Naive thymus-derived CD8-positive, alpha-beta T cell (primary cell): Measurements from ENCODE around the gene IL2RA. TPM values are rescaled to one million over a fixed set of nuclear protein-coding genes. Genes with fewer than 3 reads are reported as not detected.
"Not testable (repeated sequence)": the region's sequence is repeated elsewhere in the genome, so short reads cannot be mapped to it uniquely, and the experiment has no call there.

Experiments
- ATAC-seq, 2 donors: fragments of 150-1000 bp; cut with Tn5 transposase in 1 of 2; sonication (Bioruptor Pico), chemical (Tn5 transposase) in 1 of 2; 1 replicate in 1 of 2; 2 replicates in 1 of 2; pipeline ENCODE4 v1.10.0; 2021; ENCODE audit warnings: mild to moderate bottlenecking in 2 of 2, moderate library complexity in 2 of 2
- POLR2A ChIA-PET: fragments of 350-600 bp; sonication (Branson Sonifier 250); formaldehyde crosslinking; loops from one replicate; lab custom pipeline; 2021; ENCODE audit warnings: antibody characterized with exemption; lab: Charles Lee
- DNase-seq, 10 donors: peaks; one replicate each; pipeline versions ENCODE4 v3.0.0 to v3.0.0-alpha.2; 2020 to 2022
- H3K27ac Mint-ChIP-seq, 10 donors: one replicate each; pipeline ENCODE4 v1.8.0; 2020 to 2022; ENCODE audit warnings: mild to moderate bottlenecking in 10 of 10, mixed read lengths in 10 of 10, moderate library complexity in 4 of 10, inconsistent platforms in 1 of 10
- H3K27me3 Mint-ChIP-seq, 5 donors: one replicate each; pipeline ENCODE4 v1.8.0; 2021 to 2022; ENCODE audit warnings: mixed read lengths in 5 of 5
- H3K36me3 Mint-ChIP-seq, 3 donors: one replicate each; pipeline ENCODE4 v1.8.0; 2020 to 2022; ENCODE audit warnings: mixed read lengths in 3 of 3, mild to moderate bottlenecking in 2 of 3, inconsistent platforms in 1 of 3
- H3K4me1 Mint-ChIP-seq, 4 donors: one replicate each; pipeline ENCODE4 v1.8.0; 2021 to 2022; ENCODE audit warnings: mixed read lengths in 4 of 4
- H3K4me3 Mint-ChIP-seq, 10 donors: one replicate each; pipeline ENCODE4 v1.8.0; 2020 to 2022; ENCODE audit warnings: mild to moderate bottlenecking in 10 of 10, mixed read lengths in 10 of 10, moderate library complexity in 6 of 10, inconsistent platforms in 1 of 10
- H3K9me3 Mint-ChIP-seq, 9 donors: one replicate each; pipeline ENCODE4 v1.8.0; 2020 to 2022; ENCODE audit warnings: mixed read lengths in 9 of 9, mild to moderate bottlenecking in 3 of 9, inconsistent platforms in 1 of 9, moderate library complexity in 1 of 9
- polyA plus RNA-seq, 3 donors: library from polyadenylated mRNA; unstranded; fragments of 300-500 nt; fragmentation: Illumina TruSeq; gene quantifications; one replicate each; pipeline ENCODE4 v1.2.3, GENCODE V29; 2021
- total RNA-seq, 8 experiments: library from RNA in 2 of 8; stranded (reverse) in 2 of 8; gene quantifications; one replicate each; pipeline ENCODE4 v1.2.3 and lab custom pipeline; 2021 to 2026

Gene IL2RA
- total and polyA plus RNA-seq, 5 experiments from 2014 or later: 0.07 to 1.4 (median 0.25) TPM

DNA sequence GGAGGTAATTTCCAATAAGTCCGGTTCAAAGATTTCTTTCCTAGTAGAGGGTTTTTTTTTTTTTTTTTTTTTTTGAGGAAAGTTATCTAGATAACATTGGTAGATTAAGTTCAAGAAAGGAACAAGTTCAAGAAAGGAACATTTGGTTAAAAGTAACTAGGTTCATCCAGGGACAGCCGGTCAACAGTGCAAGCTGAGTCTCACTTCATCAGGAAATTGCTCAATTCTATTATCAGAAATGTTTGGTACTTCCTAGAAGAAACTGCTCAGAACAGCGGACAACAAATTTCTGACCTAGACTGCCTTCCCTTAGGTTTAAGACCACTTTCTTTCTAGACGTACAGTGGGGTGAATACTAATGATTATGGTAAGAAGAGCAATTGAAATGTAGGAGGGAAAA lies 3.7 kb upstream of the IL2RA start:
- ATAC-seq (no peak), DNase-seq (no peak)
- peak overlapping the region in 1 of 10 donors; percentile 4 for H3K27ac Mint-ChIP-seq
- H3K36me3 Mint-ChIP-seq: no peaks in the 10 kb centered on the region
- peaks cover 34 to 83% (median 68%) of the 10 kb centered on the region in 4 donors for H3K4me1 Mint-ChIP-seq
- no peaks in the 10 kb centered on the region for H3K27me3 Mint-ChIP-seq
- peak overlapping the region in 2 of 10 donors; percentile 5 to 20 for H3K4me3 Mint-ChIP-seq
- POLR2A ChIA-PET: interaction anchor here (0.6 to 5.5 kb wide), 2 partner anchors 11 to 16 kb away, joined by 3 to 77 read pairs; no protein-coding TSS in a partner anchor
- H3K9me3 Mint-ChIP-seq: no peaks in the 10 kb centered on the region

DNA sequence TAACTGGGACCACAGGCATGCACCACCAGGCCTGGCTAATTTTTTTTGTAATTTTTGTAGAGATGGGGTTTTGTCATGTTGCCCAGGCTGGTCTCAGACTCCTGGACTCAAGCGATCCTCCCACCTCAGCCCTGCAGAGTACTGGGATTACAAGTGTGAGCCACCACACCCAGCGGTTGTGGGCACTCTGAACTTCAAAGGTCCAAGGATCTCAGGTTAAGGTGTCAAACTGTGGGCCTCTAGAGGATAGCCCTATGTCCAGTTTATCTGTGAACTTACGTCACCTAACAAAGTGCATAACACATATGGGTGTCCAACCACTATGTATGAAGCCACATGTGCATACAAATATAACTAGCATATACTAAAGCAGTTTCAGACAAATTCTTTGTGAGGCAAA lies 3.2 kb upstream of the IL2RA start:
- no peak for ATAC-seq
- no peak overlapping the region for H3K4me3 Mint-ChIP-seq
- peaks cover 30 to 81% (median 65%) of the 10 kb centered on the region in 4 donors for H3K4me1 Mint-ChIP-seq
- peak overlapping the region in 2 of 10 donors; percentile 4 to 19 for H3K27ac Mint-ChIP-seq
- no peaks in the 10 kb centered on the region for H3K9me3 Mint-ChIP-seq
- DNase-seq: no peak
- no peaks in the 10 kb centered on the region for H3K36me3 Mint-ChIP-seq
- H3K27me3 Mint-ChIP-seq: no peaks in the 10 kb centered on the region
- POLR2A ChIA-PET: interaction anchor here (0.6 to 5.5 kb wide), 2 partner anchors 11 to 16 kb away, joined by 3 to 77 read pairs; no protein-coding TSS in a partner anchor

DNA sequence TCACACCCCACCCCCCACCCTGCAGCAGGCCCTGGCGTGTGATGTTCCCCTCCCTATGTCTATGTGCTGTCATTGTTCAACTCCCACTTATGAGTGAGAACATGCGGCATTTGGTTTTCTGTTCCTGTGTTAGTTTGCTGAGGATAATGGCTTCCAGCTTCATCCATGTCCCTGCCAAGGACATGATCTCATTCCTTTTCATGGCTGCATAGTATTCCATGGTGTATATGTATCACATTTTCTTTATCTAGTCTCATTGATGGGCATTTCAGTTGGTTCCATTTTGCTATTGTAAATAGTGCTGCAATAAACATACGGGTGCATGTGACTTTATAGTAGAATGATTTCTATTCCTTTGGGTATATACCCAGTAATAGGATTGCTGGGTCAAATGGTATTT lies 2.6 kb upstream of the IL2RA start:
- H3K4me3 Mint-ChIP-seq, H3K9me3 Mint-ChIP-seq, POLR2A ChIA-PET, DNase-seq, ATAC-seq, H3K36me3 Mint-ChIP-seq, H3K27me3 Mint-ChIP-seq: not testable (repeated sequence)
- peak overlapping the region in 2 of 10 donors; percentile 19 to 59 for H3K27ac Mint-ChIP-seq
- H3K4me1 Mint-ChIP-seq: peaks cover 24 to 78% (median 61%) of the 10 kb centered on the region in 4 donors

DNA sequence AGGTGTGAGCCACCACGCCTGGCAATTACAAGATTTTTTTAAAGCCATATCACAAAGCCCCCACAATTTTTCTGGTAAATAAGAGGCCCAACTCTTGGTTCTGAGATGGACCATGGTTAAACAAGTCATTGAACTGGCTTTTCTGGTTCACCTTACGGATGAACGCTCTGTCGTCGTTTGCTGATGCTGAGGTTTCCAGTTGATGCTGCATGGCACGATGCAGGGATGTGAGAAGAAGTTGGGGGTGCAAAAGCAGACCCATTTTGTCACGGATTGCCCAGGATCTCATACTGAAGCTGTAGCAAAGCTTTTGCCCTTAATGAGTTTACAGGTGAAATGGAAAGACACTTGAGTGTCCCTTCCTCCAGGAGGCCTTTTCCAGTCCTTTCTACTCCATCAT lies 2.0 kb upstream of the IL2RA start:
- DNase-seq (no peak), ATAC-seq (no peak)
- Mint-ChIP-seq H3K27ac (peak overlapping the region in 1 of 10 donors; percentile 59), H3K4me3 (no peak overlapping the region), H3K4me1 (peaks cover 22 to 73% (median 57%) of the 10 kb centered on the region in 4 donors), H3K27me3 (no peaks in the 10 kb centered on the region), H3K9me3 (no peaks in the 10 kb centered on the region), H3K36me3 (no peaks in the 10 kb centered on the region)
- POLR2A ChIA-PET: interaction anchor here (1.2 to 2.4 kb wide), 2 partner anchors 13 to 17 kb away, joined by 4 to 19 read pairs; no protein-coding TSS in a partner anchor

DNA sequence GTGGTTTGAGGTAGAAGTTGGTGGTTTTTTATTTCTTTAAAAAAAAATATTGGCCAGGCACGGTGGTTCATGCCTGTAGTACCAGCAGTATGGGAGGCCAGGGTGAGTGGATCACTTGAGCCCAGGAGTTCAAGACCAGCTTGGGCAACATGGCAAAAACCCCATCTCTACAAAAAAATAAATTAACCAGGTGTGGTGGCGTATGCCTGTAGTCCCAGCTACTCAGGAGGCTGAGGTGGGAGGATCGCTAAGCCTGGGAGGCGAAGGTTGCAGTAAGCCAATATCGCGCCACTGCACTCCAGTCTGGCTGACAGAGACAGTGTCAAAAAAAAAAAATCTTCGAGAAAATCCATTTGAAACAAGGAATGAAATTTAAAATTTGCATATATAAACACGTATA lies 1.1 kb downstream of the IL2RA start:
- DNase-seq (no peak), ATAC-seq (no peak)
- Mint-ChIP-seq H3K36me3 (no peaks in the 10 kb centered on the region), H3K27me3 (no peaks in the 10 kb centered on the region), H3K27ac (no peak overlapping the region), H3K4me3 (peak overlapping the region in 4 of 10 donors; percentile 6 to 83 (median 58)), H3K9me3 (no peaks in the 10 kb centered on the region), H3K4me1 (peaks cover 13 to 66% (median 31%) of the 10 kb centered on the region in 4 donors)
- POLR2A ChIA-PET: interaction anchor here (0.7 to 1.1 kb wide), 2 partner anchors 8 to 47 kb away, joined by 3 read pairs; no protein-coding TSS in a partner anchor

DNA sequence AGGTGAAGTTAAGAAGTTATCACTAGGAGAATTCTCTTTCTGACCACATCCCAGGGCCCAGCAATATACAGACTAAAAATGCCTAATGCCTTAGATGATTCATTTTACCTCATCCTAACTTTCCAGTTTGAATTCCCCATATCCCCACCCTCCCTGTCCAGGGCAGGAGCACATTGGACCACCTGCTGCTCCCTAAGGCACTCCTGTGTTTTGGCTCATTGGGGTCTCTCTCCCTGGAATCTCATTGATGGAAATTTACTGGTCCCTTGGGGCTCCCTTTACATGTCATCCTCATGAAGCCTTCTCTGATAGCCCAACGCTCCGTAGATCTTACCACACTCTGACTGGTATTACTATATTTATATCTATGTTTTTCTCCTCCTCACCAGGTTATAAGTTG lies 2.7 kb downstream of the IL2RA start:
- DNase-seq: no peak
- peak overlapping the region in 2 of 10 donors; percentile 18 to 19 for H3K27ac Mint-ChIP-seq
- H3K27me3 Mint-ChIP-seq: no peaks in the 10 kb centered on the region
- peaks cover 14 to 59% (median 29%) of the 10 kb centered on the region in 4 donors for H3K4me1 Mint-ChIP-seq
- no peak for ATAC-seq
- peak overlapping the region in 1 of 10 donors; percentile 55 for H3K4me3 Mint-ChIP-seq
- H3K36me3 Mint-ChIP-seq: no peaks in the 10 kb centered on the region
- no peaks in the 10 kb centered on the region for H3K9me3 Mint-ChIP-seq
- POLR2A ChIA-PET: no interaction called here

DNA sequence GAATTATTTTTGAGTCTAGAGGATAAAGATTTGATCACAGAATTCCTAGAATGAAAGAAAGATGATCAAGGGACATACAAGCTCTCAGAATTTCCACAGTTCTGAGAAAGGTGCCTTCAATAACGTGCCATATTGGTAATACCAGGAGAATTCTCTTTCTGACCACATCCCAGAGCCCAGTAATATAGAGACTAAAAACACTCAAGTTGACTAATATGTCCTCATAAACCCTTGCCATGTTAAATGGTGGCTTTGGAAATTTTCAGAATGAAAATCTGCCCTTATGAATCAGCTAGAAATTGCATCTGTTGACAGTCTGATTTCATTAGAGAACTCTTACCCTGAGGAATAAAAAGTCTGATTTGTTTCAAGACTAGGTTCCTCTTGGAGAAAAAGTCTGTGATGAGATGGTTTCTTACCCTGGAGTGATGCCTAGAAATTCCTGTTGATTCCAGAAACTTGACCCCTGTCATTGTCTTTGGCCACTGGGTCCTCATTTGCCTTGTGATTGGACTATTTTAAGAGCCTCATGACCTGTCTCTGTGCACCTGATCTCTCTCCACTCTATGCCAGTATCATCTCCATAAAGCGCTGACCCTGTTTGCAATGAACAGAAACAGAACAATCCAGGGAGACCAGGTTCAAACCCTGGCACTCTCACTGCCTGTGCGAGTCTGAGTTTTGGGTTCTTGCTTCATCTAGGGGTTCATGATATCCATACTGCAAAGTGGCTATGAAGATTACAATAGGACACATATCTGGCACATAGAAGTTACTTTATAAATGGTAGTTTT lies 3.3 kb downstream of the IL2RA start:
- ATAC-seq: no peak
- no peak overlapping the region for H3K4me3 Mint-ChIP-seq
- no peaks in the 10 kb centered on the region for H3K36me3 Mint-ChIP-seq
- no peaks in the 10 kb centered on the region for H3K9me3 Mint-ChIP-seq
- H3K27ac Mint-ChIP-seq: peak overlapping the region in 2 of 10 donors; percentile 29 to 50
- peaks cover 15 to 65% (median 32%) of the 10 kb centered on the region in 4 donors for H3K4me1 Mint-ChIP-seq
- H3K27me3 Mint-ChIP-seq: no peaks in the 10 kb centered on the region
- no peak for DNase-seq
- POLR2A ChIA-PET: interaction anchor here (1.1 to 9.1 kb wide), 2 partner anchors 9 to 29 kb away, joined by 3 to 77 read pairs; no protein-coding TSS in a partner anchor

DNA sequence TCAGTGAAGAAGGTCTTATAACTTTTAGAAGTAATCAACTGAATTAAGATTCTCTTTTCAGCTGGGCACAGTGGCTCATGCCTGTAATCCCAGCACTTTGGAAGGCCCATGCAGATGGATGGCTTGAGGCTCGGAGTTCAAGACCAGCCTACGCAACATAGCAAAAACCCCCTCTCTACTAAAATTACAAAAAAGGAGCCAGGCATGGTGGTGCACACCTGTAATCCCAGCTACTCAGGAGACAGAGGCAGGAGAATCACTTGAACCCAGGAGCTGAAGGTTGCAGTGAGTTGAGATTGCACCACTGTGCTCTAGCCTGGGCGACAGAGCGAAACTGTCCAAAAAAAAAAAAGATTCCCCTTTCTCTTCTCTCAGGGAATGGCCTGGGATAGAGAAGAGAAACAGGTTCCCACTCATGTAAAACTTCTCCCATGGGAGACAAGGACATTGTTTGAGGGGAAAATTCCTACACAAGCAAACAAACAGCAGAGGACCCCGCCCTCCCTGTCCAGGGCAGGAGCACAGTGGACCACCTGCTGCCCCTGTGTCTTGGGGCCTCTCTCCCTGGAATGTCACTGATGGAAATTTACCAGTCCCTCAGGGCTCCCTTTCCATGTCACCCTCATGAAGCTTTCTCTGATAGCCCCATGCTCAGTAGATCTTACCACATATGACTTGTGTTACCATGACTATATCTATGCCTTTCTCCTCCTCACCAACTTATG lies 5.6 kb downstream of the IL2RA start:
- H3K4me1 Mint-ChIP-seq: peaks cover 25 to 71% (median 37%) of the 10 kb centered on the region in 4 donors
- ATAC-seq (no peak), DNase-seq (no peak)
- H3K4me3 Mint-ChIP-seq: no peak overlapping the region
- peak overlapping the region in 1 of 10 donors; percentile 34 for H3K27ac Mint-ChIP-seq
- POLR2A ChIA-PET: interaction anchor here (9.1 kb wide), 1 partner anchor 12 kb away, joined by 77 read pairs; no protein-coding TSS in a partner anchor
- H3K9me3 Mint-ChIP-seq: no peaks in the 10 kb centered on the region
- no peaks in the 10 kb centered on the region for H3K36me3 Mint-ChIP-seq
- no peaks in the 10 kb centered on the region for H3K27me3 Mint-ChIP-seq

DNA sequence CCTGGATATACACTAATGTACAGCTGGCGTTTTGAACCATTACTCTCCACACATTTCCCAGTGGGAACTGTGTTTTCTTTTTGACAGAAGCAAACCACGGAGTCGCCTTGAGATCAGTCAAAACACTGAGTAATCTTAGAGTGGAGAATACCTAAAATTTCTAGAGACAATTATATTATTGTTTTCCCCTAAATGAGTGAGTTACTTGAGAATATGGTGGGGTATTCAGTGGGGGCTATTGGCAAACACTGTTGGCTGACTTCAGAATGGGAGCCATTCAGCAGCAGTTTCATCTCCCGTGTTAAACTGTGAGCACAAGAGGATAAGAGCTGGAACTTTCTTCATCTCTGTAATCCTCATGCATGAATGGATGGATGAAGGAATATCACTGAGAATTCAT lies 6.2 kb downstream of the IL2RA start:
- POLR2A ChIA-PET: interaction anchor here (9.1 kb wide), 1 partner anchor 12 kb away, joined by 77 read pairs; no protein-coding TSS in a partner anchor
- Mint-ChIP-seq H3K9me3 (no peaks in the 10 kb centered on the region), H3K36me3 (no peaks in the 10 kb centered on the region), H3K4me3 (no peak overlapping the region), H3K4me1 (peaks cover 28 to 68% (median 38%) of the 10 kb centered on the region in 4 donors), H3K27me3 (peaks cover 0 to 2% (median 0%) of the 10 kb centered on the region in 5 donors), H3K27ac (peak overlapping the region in 1 of 10 donors; percentile 12)
- no peak for ATAC-seq
- DNase-seq: no peak

DNA sequence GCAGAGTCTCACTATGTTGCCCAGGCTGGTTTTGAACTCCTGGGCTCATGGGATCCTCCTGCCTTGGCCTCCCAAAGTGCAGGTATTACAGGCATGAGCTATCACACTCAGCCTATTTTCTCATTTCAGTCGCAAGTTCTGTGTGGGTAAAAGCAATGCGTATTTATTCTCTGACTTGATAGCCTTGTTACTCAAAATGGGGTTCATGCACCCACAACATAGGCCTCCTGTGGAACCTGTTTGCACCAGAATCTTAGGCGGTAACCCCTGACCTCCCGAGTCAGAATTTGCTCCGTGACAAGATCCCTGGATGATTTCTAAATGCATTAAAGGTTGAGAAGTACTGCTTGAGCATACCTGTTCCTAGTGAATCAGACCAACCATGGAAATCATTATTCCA lies 7.3 kb downstream of the IL2RA start:
- ATAC-seq (no peak), DNase-seq (peak in 1 of 10 donors; percentile 6)
- Mint-ChIP-seq H3K4me1 (peaks cover 36 to 73% (median 46%) of the 10 kb centered on the region in 4 donors), H3K9me3 (no peaks in the 10 kb centered on the region), H3K36me3 (no peaks in the 10 kb centered on the region), H3K27me3 (peaks cover 0 to 2% (median 0%) of the 10 kb centered on the region in 5 donors), H3K27ac (peak overlapping the region in 4 of 10 donors; percentile 22 to 89 (median 72)), H3K4me3 (no peak overlapping the region)
- POLR2A ChIA-PET: interaction anchor here (9.1 kb wide), 1 partner anchor 13 kb away, joined by 77 read pairs; no protein-coding TSS in a partner anchor

DNA sequence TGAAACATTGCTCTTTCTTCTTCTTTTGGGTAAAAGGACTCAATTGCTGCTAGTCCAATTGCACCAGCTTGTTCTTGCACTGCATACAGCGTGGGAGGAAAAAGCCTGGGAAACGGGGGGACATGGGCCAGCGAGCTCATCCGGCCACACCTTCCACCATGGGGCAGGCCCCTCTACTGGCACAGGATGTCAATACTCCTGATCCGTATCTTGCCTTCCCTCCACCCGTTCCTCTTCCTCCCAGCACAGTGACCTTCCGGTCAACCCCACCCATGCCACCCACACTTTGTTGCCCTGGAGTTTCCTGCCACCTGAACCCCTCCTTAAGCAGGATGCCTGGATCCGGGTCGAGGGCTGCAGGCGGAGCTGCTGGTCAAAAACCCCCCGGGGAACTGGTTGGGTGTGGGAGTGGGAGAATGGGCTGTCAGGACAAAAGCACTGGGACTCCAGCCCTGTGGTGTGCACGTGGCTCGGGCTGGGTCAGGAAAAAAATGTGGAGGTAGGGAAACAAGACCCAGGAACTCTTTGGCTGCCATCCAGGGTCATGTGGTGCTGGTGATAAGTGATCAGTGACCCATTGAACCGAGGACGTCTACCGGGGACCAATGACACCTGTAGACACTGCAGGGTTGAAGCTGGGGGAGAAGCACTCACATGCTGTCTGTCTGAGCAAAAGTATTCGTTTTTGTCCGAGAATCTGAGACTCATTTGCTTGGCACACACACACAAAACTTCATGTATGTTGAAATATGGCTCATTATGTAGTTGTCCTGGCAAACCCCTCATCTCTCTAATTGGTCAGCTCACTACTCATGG lies 8.1 kb downstream of the IL2RA start:
- no peaks in the 10 kb centered on the region for H3K9me3 Mint-ChIP-seq
- H3K27me3 Mint-ChIP-seq: peaks cover 0 to 2% (median 0%) of the 10 kb centered on the region in 5 donors
- no peaks in the 10 kb centered on the region for H3K36me3 Mint-ChIP-seq
- H3K4me1 Mint-ChIP-seq: peaks cover 40 to 78% (median 51%) of the 10 kb centered on the region in 4 donors
- peak overlapping the region in 6 of 10 donors; percentile 53 to 89 (median 73) for H3K27ac Mint-ChIP-seq
- H3K4me3 Mint-ChIP-seq: peak overlapping the region in 4 of 10 donors; percentile 3 to 58 (median 54)
- POLR2A ChIA-PET: interaction anchor here (0.9 to 9.1 kb wide), 5 partner anchors 7 to 41 kb away, joined by 3 to 77 read pairs (median 4); no protein-coding TSS in a partner anchor
- DNase-seq: no peak
- ATAC-seq: no peak
